Stimulated activated CD4-positive, alpha-beta T cell treated with anti-CD3 and anti-CD28 coated beads, TNF-alpha, amount 100 ng/mL, for 4 hours (primary cell): ENCODE results near the gene ZNF333.
A peak's percentile ranks its signal among the peaks of the same experiment; 100 is the strongest.

Source experiments
- DNase-seq, 3 experiments: peaks; one replicate each; pipeline ENCODE4 v3.0.0-alpha.2; 2020; ENCODE audit warnings: low read depth in 3 of 3

Gene ZNF333

GRCh38 chr19:14689598-14690503 lies at the start of gene ZNF333:
Gene ZNF333, plus strand, starts transcription at chr19:14690048. Its CDS starts 3,444 bp downstream, at chr19:14693492.
- peak; percentile 97 to 100 (median 99) for DNase-seq

GRCh38 chr19:14648506-14648905 lies 41.3 kb upstream of the ZNF333 start:
- DNase-seq = no peak

DNA sequence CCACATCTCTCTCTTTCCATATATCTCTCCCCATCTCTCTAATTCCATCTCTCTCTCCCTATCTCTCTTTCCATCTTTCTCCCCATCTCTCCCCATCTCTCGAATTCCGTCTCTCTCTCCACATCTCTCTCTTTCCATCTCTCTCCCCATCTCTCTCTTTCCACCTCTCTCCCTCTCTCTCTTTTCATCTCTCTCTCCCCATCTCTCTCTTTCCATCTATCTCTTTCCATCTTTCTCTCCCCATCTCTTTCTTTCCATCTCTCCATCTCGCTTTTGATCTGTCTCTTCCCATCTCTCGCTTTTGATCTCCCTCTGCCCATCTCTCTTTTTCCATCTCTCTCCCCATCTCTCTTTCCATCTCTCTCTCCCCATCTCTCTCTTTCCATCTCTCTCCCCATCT lies 40.8 kb upstream of the ZNF333 start:
- no peak for DNase-seq

DNA sequence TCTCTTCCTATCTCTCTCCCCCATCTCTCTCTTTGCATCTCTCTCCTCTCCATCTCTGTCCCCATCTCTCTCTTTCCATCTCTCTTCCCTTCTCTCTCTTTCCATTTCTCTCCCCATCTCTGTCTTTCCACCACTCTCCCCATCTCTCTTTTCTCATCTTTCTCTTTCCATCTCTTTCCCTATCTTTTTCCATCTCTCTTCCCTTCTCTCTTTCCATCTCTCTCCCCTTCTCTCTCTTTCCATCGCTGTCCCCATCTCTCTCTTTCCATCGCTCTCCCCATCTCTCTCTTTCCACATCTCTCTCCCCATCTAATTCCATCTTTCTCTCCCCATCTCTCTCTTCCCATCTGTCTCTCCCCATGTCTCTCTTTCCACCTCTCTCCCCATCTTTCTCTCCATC lies 39.7 kb upstream of the ZNF333 start:
- no peak for DNase-seq

DNA sequence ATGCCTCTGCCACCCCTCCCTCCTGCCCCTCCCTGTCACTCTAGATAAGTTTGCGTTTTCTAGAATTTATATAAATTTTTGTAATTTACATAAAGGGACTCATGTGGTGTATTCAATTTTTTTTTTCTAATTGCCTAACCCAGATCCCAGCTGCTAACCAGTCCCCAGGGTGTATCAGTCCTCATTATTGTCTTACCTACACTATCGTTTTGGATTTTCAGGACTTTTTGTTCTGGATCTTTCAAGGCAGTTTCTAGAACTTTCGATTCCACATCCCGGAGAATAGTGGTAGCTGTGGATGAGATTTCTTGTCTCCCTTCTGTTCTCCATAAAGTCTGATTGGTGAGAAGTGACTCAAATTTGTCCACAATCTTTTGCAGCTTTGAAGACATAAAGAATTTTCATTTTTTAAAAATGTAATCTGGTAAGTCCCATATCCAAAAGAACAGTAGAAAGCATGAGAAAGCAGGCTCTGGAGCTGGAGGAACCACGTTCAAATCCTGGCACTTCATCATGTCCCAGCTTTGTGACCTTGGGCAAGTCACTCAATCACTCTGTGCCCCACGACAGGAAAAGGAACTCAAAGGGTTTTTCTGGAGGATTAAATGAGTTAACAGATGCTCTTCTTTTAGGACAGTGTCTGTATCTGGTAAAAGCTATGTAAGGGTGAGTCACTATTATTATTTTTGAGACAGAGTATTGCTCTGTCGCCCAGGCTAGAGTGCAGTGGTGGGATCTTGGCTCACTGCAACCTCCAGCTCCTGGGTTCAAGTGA lies 34.9 kb upstream of the ZNF333 start:
- no peak for DNase-seq

DNA sequence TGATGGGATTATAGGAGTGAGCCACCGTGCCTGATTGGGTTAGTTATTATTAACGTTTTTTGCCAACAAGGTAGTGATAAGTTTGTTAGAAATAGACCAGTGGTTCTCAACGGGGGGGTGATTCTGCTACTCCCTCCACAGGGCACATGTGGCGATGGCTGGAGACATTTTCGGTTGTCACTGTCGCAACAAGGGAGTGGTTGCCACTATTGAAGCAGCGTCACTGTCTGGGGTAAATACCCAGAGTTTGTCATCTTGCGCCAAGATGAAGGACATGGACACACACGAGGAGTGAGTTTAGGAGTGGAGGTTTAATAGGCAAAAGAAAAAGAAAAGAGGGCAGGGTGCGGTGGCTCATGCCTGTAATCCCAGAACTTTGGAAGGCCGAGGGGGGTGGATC lies 34.1 kb upstream of the ZNF333 start:
- DNase-seq = no peak

- DNase-seq = no peak
Measured at GRCh38 chr19:14659874-14660489, 29.9 kb upstream of the ZNF333 start.

DNA sequence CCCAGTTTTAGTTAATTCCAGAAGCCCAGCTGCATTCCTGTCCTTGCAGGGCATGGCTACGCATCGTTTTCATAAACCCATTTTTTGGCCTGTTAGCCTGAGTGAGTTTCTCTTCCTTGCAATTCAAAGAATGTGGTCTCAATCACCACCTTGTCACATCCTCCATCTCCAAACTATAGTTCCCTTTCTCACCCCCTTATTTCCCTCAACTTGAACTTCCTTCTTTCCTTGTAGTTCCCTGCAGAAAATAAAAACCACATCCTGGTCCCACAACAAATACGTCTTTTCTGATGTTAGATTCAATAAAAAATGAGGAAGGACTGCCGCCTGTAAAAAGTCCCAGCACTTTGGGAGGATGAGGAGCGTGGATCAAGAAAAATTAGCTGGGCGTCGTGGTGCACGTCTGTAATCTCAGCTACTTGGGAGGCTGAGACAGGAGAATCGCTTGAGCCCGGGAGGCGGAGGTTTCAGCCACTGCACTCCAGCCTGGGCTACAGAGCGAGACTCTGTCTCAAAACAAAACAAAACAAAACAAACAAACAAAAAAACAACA lies 28.4 kb upstream of the ZNF333 start:
- DNase-seq = no peak

GRCh38 chr19:14669940-14670339 lies 19.9 kb upstream of the ZNF333 start:
- no peak for DNase-seq

GRCh38 chr19:14670408-14670807 lies 19.4 kb upstream of the ZNF333 start:
- DNase-seq = no peak

GRCh38 chr19:14672188-14672872 lies 17.5 kb upstream of the ZNF333 start:
- DNase-seq = no peak

- no peak for DNase-seq
Measured at GRCh38 chr19:14673088-14673487, 16.8 kb upstream of the ZNF333 start.

- no peak for DNase-seq
Measured at GRCh38 chr19:14674764-14675163, 15.1 kb upstream of the ZNF333 start, which contains the start of gene ADGRE3. Gene ADGRE3, minus strand, starts transcription at chr19:14674844. Its CDS starts 74 bp downstream, at chr19:14674770.

GRCh38 chr19:14676762-14677161 lies 13.1 kb upstream of the ZNF333 start:
- DNase-seq = no peak

DNA sequence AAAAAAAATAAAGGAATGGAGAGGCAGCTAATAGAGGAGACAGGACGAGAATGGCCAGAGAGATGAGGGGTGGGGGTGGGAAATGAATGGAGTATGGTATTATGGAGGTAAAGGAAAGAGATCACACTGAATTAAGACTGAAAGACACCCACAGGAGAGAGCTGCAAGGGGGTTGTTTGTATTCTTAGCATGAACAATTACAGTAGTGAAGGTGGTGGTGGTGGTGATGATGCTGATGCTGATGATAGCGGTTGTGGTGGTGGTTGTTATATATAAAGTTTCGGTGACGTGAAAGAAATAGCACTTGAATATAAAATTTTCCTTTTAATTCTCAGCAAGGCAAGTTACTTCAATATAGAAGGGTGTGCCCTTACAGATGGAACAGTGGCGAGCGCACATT lies 12.4 kb upstream of the ZNF333 start:
- DNase-seq = no peak

- DNase-seq = no peak
Measured at GRCh38 chr19:14678199-14678598, 11.6 kb upstream of the ZNF333 start.

DNA sequence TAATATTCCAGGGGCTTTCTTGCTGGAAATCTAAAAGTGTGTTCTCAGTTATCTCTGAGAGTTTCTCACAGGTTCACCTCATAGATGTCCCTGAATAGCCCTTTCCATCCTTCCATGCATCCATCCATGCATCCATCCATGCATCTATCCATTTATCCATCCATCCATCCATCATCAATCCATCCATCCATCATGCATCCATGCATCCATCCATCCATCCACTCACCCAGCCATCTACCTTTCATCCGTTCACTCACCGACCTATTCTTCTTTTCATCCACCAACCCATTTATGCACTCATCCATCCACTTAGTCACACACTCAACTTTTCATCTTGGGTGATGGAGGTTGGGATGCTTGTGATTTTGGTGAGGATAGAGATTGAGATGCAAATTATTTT lies 7.8 kb upstream of the ZNF333 start:
- no peak for DNase-seq

GRCh38 chr19:14683439-14683838 lies 6.4 kb upstream of the ZNF333 start:
- no peak for DNase-seq

DNA sequence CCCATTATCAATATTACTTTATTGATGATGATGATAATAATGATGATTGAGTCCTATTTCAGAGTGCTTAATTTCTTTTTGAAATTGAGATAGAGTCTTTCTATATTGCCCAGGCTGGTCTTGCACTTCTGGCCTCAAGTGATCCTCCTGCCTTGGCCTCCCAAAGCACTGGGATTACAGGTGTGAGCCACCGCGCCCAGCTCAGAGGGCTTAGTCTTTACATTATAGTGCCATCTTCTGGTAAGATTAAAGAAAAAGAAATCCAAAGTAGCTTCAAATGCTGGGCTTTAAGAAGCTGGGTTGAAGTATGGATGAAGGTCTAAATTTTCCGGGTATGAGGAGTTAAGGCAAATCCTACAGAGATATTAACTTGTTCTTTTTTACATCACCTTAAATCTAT lies 3.4 kb upstream of the ZNF333 start:
- peak in 1 of 3 experiments; percentile 6 for DNase-seq

- DNase-seq = no peak
Measured at GRCh38 chr19:14694641-14695266, 4.9 kb downstream of the ZNF333 start.

GRCh38 chr19:14695471-14695870 lies 5.6 kb downstream of the ZNF333 start:
- DNase-seq = no peak
